IPS-18c (cell line): ENCODE measurements around the gene CACYBP.

Experiments
- H3K4me3 ChIP-seq: 2 replicates; pipeline ENCODE4 v1.7.0; 2013; ENCODE audit warnings: low read depth, mild to moderate bottlenecking, low read length, moderate library complexity; ENCODE audit not compliant: insufficient read depth
- H3K9me3 ChIP-seq: one replicate; pipeline ENCODE4 v1.6.1; 2013; ENCODE audit warnings: mild to moderate bottlenecking, low read length, moderate library complexity; ENCODE audit not compliant: control insufficient read depth, insufficient read depth

The CACYBP gene

GRCh38 chr1:174967845-174968705, 31.7 kb upstream of the CACYBP start:
- Histone ChIP-seq H3K4me3 (no peak overlapping the region), H3K9me3 (no peaks in the 10 kb centered on the region)

- no peak overlapping the region for H3K4me3 ChIP-seq
- H3K9me3 ChIP-seq, result no peaks in the 10 kb centered on the region
Measured at GRCh38 chr1:174968750-174969244, 30.9 kb upstream of the CACYBP start.

DNA sequence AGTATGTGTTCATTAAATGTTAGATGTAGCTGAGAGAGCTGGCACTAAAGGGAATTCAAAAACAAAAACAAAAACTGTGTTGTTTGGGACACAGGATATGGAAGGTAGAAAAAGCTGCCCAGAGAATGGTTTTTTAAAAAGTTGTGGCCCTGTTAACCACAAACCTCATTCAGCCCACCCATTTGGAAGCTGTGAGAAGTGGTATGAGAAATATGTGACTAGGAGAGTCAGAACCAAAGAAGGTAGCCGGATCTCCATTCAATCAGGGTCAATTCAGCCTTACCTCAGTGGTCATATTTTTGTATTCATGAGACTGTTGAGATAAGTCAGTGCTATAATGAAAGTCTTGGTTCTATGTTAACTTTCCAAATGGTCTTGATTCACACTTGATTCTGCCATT, 29.8 kb upstream of the CACYBP start:
- Histone ChIP-seq H3K9me3 (no peaks in the 10 kb centered on the region), H3K4me3 (no peak overlapping the region)

DNA sequence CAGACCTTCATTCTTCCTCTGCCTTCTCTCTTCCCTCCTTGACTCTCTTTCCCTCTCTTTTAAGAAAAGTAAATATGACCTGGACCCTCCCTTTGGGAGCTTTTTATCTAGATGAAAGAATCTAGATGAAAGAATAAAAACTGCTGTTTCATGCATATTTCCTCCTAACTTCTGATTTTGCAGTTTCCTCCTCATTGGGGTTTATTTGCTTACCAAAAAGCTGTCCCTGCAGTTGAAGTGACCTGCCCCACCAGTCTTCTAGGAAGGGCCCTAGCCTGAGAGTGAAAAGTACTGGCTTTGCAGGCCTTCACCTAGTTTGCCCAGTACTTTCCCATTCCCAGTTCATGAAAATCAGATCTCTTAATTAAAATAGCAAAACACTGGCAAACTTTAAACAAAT, 28.3 kb upstream of the CACYBP start:
- Histone ChIP-seq H3K4me3 (no peak overlapping the region), H3K9me3 (no peaks in the 10 kb centered on the region)

- Histone ChIP-seq H3K9me3 (no peaks in the 10 kb centered on the region), H3K4me3 (no peak overlapping the region)
Measured at GRCh38 chr1:174971902-174972301, 27.8 kb upstream of the CACYBP start.

- H3K4me3 ChIP-seq, result no peak overlapping the region
- H3K9me3 ChIP-seq, result no peaks in the 10 kb centered on the region
Measured at GRCh38 chr1:174974711-174975119, 25.0 kb upstream of the CACYBP start.

GRCh38 chr1:174975764-174976163, 24.0 kb upstream of the CACYBP start:
- H3K4me3 ChIP-seq, result no peak overlapping the region
- no peaks in the 10 kb centered on the region for H3K9me3 ChIP-seq

GRCh38 chr1:174976436-174977108, 23.2 kb upstream of the CACYBP start:
- Histone ChIP-seq H3K4me3 (no peak overlapping the region), H3K9me3 (no peaks in the 10 kb centered on the region)

DNA sequence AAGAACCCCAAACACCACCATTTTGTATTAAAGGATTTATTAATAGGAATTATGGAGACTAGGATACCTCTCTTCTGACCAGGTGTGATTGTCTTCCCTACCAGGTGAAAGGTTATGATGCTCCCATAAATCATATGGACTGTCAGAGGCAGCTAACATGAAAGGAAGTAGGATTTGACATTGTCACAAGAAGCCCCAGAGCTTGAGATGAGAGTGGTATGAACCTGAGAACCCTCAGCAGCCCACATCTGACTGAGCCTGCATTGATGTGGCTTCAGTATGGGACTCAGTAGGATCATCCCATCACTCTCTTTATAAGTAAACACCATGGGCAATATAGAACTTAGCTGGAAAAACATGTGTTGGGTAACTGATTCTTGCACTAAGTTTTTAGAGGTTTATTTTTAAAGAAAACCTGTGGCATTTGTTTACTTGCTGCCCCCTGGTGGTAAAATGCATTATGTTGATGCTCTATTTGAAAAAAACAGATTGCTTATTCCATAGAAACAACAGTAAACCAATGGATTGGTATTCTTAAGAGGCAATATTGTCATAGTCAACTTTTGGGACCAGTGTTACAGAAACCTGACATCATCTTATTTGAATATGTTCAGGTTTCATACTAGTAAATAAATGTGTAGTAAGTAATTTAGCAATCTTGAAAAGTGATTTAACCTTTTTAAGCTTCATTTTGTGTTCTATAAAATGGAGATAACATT, 16.6 kb upstream of the CACYBP start:
- H3K9me3 ChIP-seq, result no peaks in the 10 kb centered on the region
- no peak overlapping the region for H3K4me3 ChIP-seq

DNA sequence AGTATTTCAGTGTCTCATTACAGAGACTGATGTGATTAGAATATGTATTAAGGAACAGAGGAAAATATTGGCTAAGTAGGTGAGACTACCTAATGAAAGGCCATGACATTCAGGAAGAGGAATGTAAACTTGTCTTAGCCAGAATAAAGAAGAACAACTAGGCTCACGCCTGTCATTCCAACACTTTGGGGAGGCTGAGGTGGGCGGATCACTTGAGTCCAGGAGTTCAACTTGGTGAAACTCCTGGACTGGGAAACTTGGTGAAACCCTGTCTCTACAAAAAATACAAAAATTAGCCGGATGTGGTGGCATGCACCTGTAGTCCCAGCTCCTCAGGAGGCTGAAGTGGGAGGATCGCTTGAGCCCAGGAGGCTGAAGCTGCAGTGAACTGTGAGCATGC, 14.8 kb upstream of the CACYBP start:
- Histone ChIP-seq H3K4me3 (no peak overlapping the region), H3K9me3 (no peaks in the 10 kb centered on the region)

DNA sequence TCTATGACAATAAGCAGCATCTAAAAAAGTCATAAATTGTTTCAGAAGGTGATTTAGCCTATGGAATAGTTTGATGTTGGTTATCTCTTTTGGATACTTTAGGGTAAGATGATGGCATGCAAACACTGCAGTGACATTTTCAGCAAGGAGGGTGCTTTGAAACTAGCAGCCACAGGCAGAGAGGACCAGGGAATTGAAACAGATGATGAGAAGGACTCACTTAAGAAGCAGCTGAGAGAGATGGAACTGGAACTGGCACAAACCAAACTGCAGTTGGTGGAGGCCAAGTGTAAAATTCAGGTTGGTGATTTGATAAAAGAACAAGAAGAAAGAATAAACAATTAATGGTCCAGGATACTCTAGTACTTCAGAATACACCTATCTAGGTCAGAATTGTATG, 11.2 kb upstream of the CACYBP start:
- H3K9me3 ChIP-seq, result no peaks in the 10 kb centered on the region
- no peak overlapping the region for H3K4me3 ChIP-seq

DNA sequence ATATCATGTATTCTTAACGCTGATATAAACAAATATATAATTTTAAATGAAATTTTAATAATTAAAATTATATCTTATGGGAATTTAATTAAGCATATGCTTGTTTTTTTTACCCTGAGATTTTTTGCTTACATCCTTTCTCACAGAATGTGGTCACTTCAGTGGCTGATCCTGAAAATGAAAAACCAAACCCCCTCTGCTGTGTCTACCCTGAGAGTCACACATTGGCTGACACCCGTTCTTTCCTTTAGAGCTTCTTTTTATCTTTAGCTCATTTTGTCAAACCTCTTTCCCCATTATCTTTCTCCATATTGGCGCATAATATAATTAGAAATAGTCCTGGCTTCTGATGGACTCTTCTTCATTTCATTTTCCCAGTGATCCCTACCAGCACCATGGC, 10.8 kb upstream of the CACYBP start:
- Histone ChIP-seq H3K9me3 (no peaks in the 10 kb centered on the region), H3K4me3 (no peak overlapping the region)

DNA sequence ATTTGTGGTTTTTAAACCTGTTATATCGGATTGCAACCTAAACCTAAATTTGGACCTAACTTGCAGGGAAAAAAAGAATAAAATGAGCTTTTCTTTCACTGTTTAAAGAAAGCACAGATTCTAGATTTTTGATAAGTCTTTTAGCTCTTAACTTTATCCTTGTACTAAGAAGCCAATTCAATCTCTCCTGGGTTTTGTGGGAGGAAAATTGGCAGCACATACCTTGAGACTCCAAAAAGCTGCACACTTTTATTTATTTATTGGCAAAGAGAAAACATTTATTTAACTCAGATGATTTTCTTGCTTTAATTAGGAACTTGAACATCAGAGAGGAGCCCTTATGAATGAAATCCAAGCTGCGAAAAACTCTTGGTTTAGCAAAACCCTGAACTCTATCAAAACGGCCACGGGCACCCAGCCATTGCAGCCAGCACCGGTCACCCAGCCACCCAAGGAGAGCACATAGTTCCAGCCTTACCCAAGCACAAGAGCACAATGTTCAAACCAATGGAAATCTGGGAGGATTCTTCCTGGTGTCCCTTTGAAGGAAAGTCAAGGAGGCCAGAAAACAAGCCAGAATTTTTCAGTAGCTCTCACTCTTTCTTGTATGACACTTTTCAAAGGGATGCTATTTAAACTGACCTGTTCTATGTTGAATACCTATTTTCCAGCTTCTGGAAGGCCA, 10.1 kb upstream of the CACYBP start:
- Histone ChIP-seq H3K9me3 (no peaks in the 10 kb centered on the region), H3K4me3 (no peak overlapping the region)

- no peak overlapping the region for H3K4me3 ChIP-seq
- no peaks in the 10 kb centered on the region for H3K9me3 ChIP-seq
Measured at GRCh38 chr1:174990382-174990999, 9.3 kb upstream of the CACYBP start.

DNA sequence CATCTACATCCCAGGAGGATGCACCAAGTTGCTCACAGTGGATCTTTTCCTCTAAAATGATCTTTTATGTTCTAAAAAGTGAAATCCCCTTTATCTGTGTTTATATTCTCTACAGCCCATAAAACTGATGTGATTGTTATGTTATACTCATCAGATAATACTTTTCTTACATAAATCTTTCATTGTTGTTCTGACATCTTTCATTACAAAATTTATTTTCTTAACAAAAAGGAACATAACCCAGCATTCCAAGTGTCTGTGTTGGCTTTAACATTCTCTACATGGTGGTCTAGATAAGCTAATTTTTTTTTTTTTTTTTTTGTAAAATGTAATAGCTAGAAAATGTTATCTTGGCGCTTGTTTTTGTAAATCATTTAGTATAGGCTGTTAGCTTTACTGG, 8.3 kb upstream of the CACYBP start:
- H3K9me3 ChIP-seq, result no peaks in the 10 kb centered on the region
- H3K4me3 ChIP-seq, result no peak overlapping the region

- H3K9me3 ChIP-seq, result no peaks in the 10 kb centered on the region
Measured at GRCh38 chr1:174995121-174995520, 4.6 kb upstream of the CACYBP start.

DNA sequence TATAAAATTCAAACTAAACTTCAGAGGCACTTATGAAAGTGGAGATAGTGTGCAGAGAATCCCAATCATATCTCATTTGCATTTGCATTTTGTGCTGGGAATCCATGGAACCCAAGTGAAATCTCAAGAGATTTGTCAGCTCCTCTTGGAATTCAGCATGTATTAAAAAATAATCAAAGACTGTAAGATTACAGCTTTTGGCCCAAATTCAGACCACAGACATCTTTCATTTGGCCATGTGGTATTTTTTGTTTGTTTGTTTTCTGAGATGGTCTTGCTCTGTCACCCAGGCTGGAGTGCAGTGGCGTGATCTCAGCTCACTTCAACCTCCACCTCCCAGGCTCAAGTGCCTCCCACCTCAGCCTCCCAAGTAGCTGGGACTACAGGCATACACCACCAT, 3.8 kb upstream of the CACYBP start:
- Histone ChIP-seq H3K9me3 (no peaks in the 10 kb centered on the region), H3K4me3 (no peak overlapping the region)

More at GRCh38 chr1:174995121-174995520, 4.6 kb upstream of the CACYBP start:
- H3K4me3 ChIP-seq, result no peak overlapping the region
